Esophagus mucosa (tissue), 1 donor: ENCODE measurements around the gene CNIH1. TPM values are rescaled to one million over a fixed set of nuclear protein-coding genes. Genes with fewer than 3 reads are reported as not detected.

ENCODE experiments used
- ATAC-seq: fragments of 200-7000 bp; cut with Tn5 transposase; one replicate; pipeline ENCODE4 v1.9.1; 2020
- total RNA-seq: library from RNA; stranded (reverse); gene quantifications from one replicate; pipeline ENCODE4 v1.2.4, GENCODE V29; 2023
- donor health status: DM: yes; HTN: yes; CAD: no.

Gene CNIH1
- total RNA-seq: 98.0 TPM

DNA sequence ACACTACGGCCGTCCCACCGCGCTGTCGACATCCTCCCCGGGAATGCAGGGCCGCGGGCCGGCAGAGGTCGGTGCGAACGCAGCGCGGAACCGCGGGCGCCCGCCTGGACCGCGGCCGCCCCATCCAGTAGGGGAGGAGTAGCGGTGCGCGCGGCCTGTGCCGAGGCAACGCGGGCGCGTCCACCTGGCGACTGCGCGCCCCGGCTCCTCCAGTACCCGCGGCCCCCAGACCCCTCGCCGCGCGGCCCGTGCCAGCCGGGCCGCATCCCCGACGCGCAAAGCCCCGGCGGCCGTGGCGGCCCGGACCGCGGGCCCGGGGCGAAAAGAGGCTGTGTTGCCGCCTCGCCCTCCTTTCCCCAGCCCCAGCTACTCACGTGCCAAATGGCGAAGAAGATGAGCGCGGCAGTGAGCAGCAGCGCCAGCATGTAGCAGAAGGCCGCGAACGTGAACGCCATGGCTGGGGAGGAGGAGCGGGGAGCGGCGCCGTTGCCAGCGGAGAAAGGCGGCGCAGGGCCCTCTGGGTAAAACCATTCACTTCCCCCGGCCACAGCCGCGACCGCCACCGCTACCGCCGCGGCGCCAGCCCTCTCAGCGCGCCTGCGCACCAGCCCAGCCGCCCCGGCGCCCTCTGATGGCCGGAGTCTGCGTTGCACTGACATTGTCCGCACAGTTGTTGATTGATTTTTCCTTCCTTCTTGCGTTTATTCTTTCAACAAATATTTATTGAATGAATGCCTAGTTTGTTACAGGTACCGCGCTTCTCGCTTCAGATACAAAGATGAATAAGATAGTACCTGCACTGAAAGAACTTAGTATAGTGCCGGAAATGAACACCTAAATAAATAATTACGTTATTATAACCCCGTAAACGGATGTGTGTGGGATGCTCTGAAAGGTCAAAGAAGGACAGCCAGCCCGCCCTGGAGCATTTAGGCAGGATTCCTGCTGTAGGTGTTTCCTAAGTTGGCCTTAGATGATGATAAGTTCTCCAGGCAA lies at the start of gene CNIH1:
TSS of gene CNIH1 (minus strand) at position 502 of the 996 bp plus-strand sequence. CDS start at position 455, 47 bp downstream.
- ATAC-seq: peak; percentile 95

DNA sequence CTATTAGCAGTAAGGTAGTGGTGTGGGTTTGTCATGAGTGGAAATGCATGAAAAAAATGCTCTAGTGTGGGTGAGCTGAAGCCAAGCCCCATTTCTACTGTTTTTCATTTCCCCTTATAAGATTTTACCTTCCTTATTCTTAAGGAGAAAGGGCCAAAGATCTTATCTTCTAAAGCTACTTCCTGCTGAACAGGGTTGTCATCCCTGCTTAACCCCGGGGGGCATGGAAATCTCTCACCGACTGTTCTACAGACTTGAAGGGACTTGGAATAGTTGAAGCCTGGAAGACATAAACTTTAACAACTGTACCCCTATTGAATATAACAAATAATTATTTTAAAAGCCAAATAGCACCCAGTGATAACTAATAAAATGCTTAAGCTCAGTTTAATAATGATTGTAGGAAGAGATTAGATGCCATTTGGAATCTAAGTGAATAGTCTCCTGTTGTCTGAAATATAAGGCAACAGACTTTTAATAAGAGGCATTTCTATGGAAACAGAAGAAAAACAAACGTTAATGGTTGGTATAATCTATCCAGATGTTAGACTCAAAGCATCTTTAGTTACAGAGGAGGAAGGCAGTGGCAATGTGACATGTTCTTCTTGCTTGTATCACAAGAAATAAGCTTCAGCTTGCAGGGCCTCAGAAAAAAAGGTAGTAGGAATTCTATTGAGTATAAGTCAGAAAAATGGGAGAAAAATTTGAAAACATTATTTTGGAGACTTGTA lies 49.4 kb upstream of the CNIH1 start:
- no peak for ATAC-seq

DNA sequence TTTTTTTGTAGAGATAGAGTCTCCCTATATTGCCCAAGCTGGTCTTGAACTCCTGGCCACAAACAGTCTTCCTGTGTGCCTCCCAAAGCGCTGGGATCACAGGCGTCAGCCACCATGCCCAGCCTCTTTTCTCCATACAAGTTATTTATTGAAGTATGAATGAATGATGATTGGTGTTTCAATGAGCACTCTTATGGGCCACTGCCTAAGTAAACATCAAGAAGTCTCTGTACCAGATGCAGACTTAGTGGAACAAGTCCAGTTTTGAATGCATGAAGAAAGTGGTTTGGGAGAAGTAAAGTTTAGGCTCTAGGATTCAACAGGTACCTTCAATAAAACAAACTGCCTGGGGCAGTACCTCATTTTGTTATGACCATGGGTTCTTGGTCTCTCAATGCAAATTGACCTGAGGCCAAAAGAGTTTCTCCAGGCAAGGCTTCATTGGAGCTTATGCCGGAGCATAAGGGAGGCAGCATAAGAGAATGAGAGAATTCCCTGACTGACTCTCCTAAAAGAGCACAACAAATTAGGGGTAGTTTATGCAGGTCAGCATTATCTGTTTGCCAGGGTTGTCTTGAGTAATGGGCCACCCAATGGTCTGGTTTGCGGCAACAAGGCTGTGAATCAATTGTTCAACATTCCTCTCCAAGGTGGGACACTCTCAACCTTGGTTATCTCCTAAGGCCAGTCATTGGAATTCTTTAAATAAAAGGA lies 48.7 kb upstream of the CNIH1 start:
- ATAC-seq: no peak

DNA sequence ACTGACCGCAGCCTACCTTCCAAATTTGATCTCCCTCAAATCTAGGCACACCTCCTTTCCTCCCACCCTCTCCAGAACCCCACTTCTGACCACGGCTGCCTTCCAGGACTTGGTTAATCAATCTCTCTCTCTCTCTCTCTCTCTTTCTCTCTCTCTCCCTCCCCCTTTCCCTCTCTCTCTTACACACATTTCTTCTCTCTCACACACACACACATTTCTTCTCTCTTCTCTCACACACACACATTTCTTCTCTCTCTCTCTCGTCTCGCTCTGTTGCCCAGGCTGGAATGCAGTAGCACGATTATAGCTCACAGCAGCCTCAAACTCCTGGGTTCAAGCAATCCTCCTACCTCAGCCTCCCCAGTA lies 48.1 kb upstream of the CNIH1 start:
- ATAC-seq: no peak

DNA sequence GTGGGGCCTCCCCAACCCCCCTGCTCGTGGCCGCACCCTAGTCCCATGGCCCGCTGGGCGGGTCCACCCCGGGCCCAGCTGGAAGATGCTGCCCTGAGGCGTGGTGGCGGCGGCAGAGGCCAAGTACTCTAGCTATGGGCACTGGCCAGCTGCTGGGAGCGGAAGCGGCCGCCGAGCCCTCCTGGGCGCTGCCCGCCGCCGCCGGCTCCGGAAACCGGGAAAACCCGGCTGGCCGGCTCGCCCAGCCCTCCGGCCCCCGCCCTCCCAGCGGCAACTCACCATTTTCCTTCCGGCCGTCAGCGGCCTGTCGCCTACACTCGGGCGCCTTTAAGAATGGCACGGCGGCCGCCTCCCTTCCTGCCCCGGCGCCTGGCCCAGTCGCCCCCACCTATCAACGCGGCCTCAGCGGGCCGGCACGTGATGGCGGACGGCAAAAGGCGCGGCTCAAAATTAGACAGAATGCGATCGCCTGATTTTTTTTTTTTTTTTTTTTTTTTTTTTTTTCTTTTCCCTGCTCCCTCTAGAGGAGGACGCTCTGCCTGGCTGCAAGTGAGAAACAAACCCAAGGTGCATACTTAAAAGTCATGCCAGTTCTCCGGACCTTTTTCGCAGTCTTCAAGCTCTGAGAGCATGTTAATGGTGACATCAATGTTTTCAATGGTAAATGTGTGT lies 47.6 kb upstream of the CNIH1 start, which contains the start of gene GMFB:
TSS of gene GMFB (minus strand) at position 335 of the 672 bp plus-strand sequence. CDS start at position 282, 53 bp downstream.
- peak; percentile 97 for ATAC-seq

DNA sequence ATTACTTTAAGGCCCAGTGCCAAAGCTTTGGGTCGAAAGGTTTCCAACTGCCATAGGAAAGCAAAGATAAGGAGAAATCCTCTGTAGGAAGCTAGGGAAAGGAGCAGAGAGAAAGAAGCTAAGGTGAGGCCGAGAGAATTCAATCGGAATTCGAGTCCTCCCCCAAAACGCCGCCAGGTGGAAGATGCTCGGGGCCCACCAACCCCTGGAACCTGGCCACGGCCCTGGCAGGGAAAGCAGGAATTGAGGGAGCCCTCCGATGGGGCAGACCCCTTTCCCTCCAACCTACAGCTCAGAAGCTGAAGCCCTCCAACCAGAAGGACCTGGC lies 47.1 kb upstream of the CNIH1 start:
- no peak for ATAC-seq

DNA sequence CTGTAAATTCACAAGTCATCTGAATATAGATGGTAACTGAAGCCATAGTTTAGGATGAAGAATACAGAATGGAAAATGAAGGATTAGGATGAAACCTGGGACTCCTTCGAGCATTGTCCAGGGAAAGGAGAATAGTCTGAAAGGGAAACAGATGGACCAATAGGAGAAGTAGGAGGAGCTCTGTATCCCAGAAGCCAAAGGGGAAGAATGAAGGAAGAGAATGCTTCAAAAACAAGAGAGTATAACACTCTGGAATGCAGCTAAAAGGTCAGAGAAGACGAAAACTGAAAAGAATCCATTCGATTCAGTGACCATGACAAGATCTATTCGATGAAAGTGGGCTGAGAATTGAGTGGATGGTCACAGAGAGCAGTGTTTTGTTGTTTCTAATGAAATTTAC lies 46.6 kb upstream of the CNIH1 start:
- no peak for ATAC-seq

DNA sequence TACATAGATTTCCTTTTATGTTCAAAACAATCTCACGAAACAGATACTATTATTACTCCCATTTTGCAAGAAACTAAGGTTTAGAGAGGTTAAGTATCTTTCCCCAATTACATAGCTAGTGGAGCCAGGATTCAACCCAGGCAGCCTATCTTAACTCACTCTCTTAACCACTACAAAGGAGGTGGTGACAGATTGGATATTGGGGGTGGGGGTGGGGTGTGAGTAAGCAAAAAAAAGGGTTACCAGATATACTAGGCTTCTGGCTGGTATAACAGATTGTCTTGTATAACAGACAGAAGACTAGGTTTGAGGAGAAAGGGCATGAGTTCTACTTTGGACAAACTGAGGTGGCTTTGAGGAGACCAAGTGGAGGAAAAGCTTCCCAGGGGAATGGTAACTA lies 45.5 kb upstream of the CNIH1 start:
- no peak for ATAC-seq

DNA sequence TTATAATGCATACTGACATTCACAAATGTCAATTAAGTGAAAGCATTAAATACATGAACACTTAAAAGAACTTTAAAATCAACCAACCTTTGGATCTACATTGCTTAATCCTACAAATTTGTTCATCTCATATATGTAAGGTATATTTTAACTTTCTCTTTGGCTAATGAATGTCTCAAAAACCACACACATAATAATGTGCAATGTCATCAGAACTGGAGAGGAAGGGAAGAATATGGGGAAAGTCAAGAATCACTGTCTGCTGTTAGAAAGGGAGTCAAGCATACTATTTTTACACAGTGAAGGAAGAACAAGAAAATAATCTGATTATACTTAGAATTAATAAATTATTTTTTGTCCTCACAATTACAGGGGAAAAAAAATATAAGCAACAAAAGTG lies 42.7 kb upstream of the CNIH1 start:
- no peak for ATAC-seq

DNA sequence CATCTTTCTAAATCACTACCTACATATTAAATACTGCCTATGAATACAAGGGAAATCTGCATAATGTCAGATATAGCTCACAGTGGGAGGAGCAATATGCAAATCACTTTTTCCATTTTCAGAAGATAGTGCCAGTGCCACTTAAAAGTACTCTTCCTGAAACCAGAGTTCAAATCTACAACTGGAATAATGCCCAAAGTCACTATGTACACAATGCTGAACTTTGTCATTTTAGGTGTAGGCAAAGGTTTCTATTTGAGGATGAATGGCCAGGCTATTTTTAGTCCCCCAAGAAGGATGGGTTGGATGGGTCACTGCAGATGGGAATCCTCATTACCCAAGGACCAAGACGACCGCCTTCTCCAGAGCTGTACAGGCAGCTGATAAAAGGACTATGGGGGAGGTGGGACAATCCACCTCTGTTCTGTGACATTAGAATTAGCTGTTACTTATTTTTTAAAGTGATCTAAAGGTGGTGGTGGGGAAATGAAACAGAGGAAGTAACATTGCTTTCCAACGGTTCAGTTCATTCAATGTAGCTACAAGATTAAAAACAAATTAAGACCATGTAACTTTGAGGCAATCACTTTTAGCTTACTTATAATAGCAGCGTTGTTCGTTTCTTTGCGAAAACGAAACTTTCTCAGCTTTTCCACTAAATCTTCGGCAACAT lies 42.0 kb upstream of the CNIH1 start:
- peak; percentile 19 for ATAC-seq

DNA sequence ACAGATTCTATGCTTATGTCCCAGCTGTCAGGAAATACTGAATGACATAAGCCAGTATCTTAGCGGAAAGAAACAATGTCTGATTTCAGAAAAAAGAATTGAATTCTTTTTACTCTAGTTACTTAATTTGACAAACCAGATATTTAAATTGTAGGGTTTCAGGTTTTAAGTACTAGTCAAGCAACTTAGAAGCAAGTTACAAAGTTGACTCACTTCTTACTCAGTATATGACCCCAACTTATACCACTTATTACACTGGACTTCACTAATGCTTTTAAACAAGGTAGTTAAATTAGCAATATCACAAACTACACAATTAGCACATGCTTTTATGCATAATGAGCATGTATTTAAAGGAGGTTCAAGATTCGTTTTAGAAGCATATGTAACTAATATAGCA lies 40.5 kb upstream of the CNIH1 start:
- ATAC-seq: peak; percentile 66

DNA sequence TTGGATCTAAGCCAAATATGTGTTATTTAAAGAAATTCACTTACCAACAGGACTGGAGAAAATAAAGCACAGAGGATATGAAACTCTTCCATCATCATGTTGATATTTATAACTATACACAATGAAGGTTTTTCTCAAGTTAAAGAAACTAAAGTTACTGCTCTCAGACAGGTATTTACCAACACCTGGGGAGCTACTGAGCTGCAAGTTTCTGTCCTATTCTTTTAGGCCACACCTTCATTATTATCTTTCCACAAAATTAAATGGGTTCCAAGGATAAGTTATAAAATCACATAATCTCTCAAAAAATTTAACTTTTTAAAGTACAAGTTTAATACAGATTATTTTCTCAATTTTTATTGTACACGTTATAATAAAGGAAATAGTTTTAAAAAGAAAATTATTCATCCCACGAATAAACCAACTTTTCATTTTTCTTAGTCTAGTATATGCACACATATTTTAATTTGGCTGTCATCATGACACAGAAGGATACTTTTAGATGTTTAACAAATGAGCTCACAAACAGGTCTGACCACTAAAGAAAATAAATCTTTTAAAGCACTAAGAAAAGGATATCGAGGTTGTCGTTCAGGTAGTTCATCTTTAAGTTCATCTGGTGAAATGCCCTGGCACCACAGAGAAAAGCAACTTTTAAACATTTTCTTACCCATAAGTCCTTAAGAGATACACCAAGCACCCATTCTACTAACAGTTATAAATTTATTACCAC lies 39.8 kb upstream of the CNIH1 start:
- peak; percentile 80 for ATAC-seq

DNA sequence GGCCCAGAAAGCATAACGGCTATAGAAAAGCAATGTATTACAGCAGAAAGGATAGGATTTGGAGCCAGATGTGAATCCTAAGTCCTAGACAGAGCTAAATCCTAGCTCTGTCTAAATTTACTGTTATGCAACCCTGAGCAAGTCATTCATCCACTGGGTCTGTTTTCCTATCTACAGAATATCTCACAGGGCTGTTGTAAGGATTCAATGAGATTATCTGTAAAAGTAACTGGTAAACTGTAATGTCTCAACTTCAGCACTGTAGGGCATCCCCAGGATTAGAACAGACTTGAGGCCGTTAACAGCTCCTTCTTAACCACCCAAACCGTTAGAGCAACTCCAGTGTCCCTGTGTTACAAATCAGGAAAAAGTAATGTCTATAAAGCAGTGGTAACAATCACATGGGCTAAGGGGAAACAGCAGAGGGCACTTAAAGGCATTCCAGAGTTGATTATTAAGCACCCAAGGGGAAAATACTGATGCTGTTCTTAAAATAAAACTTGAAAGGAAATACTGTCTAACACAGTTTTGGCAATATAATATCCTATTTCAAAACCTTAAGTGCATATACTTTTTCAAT lies 37.6 kb upstream of the CNIH1 start:
- ATAC-seq: no peak

DNA sequence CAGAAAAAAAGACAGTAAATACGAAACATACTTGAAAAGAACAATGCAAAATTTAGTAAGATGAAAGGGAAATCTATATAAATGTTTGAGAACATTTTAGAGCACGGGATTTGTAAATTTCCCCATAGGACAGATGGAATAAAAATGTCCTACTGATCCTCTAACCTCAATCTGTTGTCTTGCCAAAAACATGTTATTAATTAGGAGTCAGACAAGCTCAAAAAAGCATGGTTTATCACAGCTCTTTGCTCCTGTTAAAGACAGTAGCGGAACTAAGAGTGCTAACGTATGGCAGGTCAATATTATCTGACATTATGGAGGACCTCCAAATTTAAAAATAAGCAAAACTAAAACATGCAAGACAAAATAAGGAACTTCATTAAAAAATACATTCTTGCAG lies 34.7 kb upstream of the CNIH1 start:
- ATAC-seq: no peak

DNA sequence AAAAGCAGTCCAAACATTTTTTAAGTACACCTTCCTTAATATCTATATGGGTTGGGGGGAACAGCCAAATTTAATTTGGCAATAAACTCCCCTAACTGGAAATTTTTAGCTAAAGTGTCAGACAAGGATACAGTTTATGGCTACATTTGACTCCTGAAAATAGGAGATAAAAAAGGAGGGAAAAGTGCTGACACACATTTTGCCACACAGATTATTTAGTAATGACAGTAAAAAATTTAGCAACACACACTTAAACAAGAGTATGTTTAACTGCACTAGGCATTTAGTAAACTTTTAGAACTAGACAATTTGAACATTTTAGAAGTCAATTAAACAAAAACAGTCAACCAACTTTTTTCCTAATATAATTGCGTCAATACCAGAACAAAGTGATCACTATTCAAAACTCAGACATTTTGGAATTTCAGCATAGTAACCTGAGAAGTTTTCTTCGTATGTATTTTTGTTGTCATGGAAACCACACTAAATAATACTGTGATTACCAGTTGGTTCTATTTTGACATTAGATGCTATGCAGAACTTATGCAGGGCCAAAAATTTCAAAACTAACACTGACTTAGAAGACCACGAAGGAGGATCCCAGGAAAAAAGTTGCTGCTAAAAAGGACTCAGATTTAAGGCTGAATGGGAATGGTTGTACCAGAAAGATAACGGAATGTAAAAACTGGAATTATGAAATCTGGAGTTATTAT lies 34.2 kb upstream of the CNIH1 start:
- ATAC-seq: no peak

DNA sequence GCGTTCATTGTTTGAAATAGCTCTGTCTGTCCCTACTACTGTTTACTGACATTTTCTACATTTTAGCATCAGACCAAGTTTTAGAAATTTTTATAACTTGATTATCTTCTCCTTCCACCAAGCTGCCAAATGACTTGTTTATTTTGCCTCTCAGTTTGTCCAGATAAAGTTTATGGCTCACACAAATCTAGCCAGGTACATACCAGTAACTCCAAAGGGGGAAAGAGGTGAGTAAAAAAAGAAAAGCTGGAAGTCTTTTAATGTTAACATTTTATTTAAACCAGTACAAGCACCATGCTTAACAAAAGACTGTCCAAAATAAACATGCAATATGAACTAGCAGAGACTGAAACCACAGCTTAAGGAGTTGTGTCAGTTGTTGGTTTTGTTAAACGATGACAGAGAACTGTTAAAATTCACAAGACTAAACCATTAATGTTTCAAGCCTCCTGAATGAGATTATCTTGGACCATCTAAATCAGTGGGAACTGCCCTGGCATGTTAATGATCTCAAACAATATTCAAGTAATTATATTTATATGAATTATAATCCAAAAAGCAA lies 33.1 kb upstream of the CNIH1 start:
- no peak for ATAC-seq

DNA sequence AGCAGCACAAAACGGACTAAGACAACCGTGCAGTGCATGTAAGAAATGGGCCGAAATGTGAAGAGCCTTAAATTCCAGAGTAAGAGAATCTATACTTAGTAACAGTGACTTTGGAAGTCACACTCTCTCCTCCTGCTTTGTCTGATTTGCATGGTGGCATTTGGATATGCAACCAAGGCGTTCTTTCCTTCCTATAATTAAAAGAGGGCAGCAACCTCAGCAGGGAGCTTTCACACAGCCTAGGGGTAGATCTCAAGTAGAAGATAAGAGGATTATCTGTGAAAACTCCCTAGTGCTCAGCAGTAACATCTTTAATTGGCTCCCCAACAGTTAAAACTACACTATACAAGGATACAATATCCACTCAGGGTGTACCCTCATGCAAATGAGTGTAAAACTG lies 31.1 kb upstream of the CNIH1 start:
- ATAC-seq: no peak

DNA sequence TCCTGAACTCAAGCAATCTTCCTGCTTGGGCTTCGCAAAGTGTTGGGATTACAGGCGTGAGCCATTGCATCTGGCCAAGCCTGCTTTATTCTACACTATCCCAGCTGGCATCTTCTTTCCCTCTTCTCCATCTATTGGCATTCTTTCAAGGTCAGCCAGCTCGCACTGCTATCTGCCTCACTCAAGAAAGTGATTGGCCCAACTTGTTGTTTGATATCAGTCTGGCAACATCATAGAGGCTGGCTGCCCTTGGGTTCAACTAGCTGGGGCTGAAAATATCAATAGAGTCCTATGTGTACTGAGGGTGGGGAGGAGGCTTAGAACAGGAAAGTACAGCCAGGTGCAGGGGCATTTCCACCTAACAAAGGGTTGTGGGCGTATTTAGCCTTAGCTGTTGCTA lies 30.5 kb upstream of the CNIH1 start:
- no peak for ATAC-seq

DNA sequence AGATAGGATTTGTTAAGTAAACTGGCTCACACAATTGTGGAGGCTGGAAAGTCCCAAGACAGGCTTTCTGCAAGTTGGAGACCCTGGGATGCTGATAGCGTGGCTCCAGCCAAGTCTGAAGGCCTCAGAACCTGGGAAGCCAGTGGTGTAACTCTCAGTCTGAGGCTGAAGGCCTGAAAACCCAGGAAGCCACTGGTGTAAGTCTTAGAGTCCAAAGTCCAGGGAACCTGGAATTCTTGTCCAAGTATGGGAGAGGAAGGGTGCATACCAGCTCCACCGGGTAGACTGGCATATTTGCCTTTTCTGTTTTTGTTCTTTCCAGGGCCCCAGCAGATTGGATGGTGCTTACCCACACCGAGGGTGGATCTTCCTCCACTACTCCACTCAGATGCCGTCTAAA lies 29.5 kb upstream of the CNIH1 start:
- ATAC-seq: no peak

DNA sequence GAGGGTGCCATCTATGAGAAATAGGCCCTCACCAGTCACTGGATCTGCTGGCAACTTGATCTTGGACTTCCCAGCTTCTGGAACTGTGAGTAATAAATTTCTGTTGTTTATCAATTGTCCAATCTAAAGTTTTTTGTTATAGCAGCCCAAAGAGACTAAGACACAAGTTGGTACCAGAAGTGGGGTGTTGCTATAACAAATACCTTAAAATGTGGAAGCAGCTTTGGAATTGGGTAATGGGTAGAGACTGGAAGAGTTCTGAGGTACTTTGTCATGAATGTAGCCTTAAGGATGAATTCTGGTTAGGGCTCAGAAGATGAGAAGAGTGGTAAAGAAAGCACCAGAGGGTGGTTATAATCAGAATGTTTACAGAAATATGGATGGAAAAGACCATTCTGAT lies 26.1 kb upstream of the CNIH1 start:
- no peak for ATAC-seq
